MM.1S (cell line): ENCODE results near the gene PEAK1.

Experiments
- DNase-seq: peaks from one replicate; pipeline ENCODE4 v3.0.0-alpha.2; 2015
- H2AFZ ChIP-seq: fragments of 300-600 bp; sonication (generic); 2 replicates; pipeline ENCODE4 v1.6.0; 2016; ENCODE audit warnings: antibody characterized with exemption, low read length
- H3F3A ChIP-seq: fragments of 300-600 bp; sonication (generic); 2 replicates; pipeline ENCODE4 v1.6.1; 2016; ENCODE audit warnings: mild to moderate bottlenecking, antibody characterized with exemption, low read length, moderate library complexity, mixed read lengths; ENCODE audit not compliant: insufficient read depth
- H3K27ac ChIP-seq: fragments of 300-600 bp; sonication (generic); 2 replicates; pipeline ENCODE4 v1.5.1; 2016; ENCODE audit warnings: mild to moderate bottlenecking, low read length
- H3K27me3 ChIP-seq: fragments of 300-600 bp; sonication (generic); replicated peaks from 2 replicates; pipeline ENCODE4 v1.6.0; 2016; ENCODE audit warnings: low read length; ENCODE audit not compliant: insufficient read depth
- H3K36me3 ChIP-seq: fragments of 300-600 bp; sonication (generic); replicated peaks from 2 replicates; pipeline ENCODE4 v1.6.1; 2016; ENCODE audit warnings: mild to moderate bottlenecking, low read length, mixed read lengths; ENCODE audit not compliant: insufficient read depth
- H3K4me1 ChIP-seq: fragments of 300-600 bp; sonication (generic); 2 replicates; pipeline ENCODE4 v1.6.1; 2016; ENCODE audit warnings: low read length, mixed read lengths
- H3K4me2 ChIP-seq: fragments of 300-600 bp; sonication (generic); 2 replicates; pipeline ENCODE4 v1.6.0; 2016; ENCODE audit warnings: low read depth, low read length
- H3K4me3 ChIP-seq: fragments of 300-600 bp; sonication (generic); 2 replicates; pipeline ENCODE4 v1.5.1; 2016; ENCODE audit warnings: low read length, mixed read lengths
- H3K79me2 ChIP-seq: fragments of 300-600 bp; sonication (generic); 2 replicates; pipeline ENCODE4 v1.6.1; 2016; ENCODE audit warnings: mixed run types, low read length, mixed read lengths
- H3K9ac ChIP-seq: fragments of 300-600 bp; sonication (generic); 2 replicates; pipeline ENCODE4 v1.6.1; 2016; ENCODE audit warnings: low read length, mixed read lengths
- H3K9me2 ChIP-seq: fragments of 300-600 bp; sonication (generic); replicated peaks from 2 replicates; pipeline ENCODE4 v1.6.1; 2016; ENCODE audit warnings: mild to moderate bottlenecking, low read length, mixed read lengths; ENCODE audit not compliant: insufficient read depth
- H3K9me3 ChIP-seq: fragments of 300-600 bp; sonication (generic); replicated peaks from 2 replicates; pipeline ENCODE4 v1.6.1; 2016; ENCODE audit warnings: mild to moderate bottlenecking, low read length, mixed read lengths; ENCODE audit not compliant: insufficient read depth
- H4K20me1 ChIP-seq: fragments of 300-600 bp; sonication (generic); 2 replicates; pipeline ENCODE4 v1.6.1; 2016; ENCODE audit warnings: mild to moderate bottlenecking, low read length, moderate library complexity, mixed read lengths; ENCODE audit not compliant: insufficient read depth
- CTCF ChIP-seq: fragments of 300-600 bp; sonication (generic); IDR thresholded peaks from 2 replicates; pipeline ENCODE4 v1.5.1; 2016; ENCODE audit warnings: antibody characterized with exemption, low read length, mixed read lengths
- EZH2 ChIP-seq: fragments of 300-600 bp; sonication (generic); optimal IDR thresholded peaks from 2 replicates; pipeline ENCODE3; 2017; ENCODE audit warnings: low read depth, mild to moderate bottlenecking, antibody characterized with exemption, low read length, mixed read lengths
- EZH2phosphoT487 ChIP-seq: fragments of 300-600 bp; sonication (generic); IDR thresholded peaks from 2 replicates; pipeline ENCODE4 v1.6.1; 2018; ENCODE audit warnings: antibody characterized with exemption, low read length

PEAK1 gene

DNA sequence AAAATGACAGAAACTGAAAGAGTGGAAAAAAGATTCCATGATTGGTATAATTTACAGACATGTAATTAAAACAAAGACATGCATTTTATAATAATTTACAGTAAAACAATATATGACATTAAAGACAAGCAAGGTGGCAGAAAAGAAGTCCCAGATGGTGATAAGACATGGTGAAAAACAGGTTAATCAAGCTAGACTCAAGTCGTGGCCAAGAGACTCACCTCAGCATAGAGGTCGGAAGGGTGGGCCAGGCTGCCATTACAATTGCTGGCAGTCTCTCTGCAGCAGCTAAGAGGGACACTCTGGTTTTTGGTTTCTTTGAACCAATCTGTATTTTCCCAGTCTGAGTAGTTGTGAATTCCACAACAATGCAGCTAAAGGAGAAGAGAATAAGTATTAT is 367.3 kb downstream of the PEAK1 start:
- no peaks in the 10 kb centered on the region for H3K36me3 ChIP-seq

More for the DNA sequence above, 367.3 kb downstream of the PEAK1 start:
- Histone ChIP-seq H3K9me2 (no peaks in the 10 kb centered on the region), H3K4me3 (no peak overlapping the region), H3K4me1 (no peaks in the 10 kb centered on the region), H2AFZ (no peak overlapping the region), H3K27me3 (no peaks in the 10 kb centered on the region), H3K4me2 (no peak overlapping the region), H4K20me1 (no peaks in the 10 kb centered on the region), H3K27ac (no peak overlapping the region), H3F3A (no peaks in the 10 kb centered on the region; the same call in 1 of the 2 replicates), H3K9ac (no peak overlapping the region), H3K9me3 (no peaks in the 10 kb centered on the region), H3K79me2 (peaks cover 16% of the 10 kb centered on the region)
- DNase-seq = no peak
- TF ChIP-seq CTCF = no peak
- no peak for TF ChIP-seq EZH2phosphoT487
- no peak for TF ChIP-seq EZH2
